HL-60/S4 (cell line): ENCODE results near the gene FMO4.
"Not testable (repeated sequence)": the region's sequence is repeated elsewhere in the genome, so short reads cannot be mapped to it uniquely, and the experiment has no call there.

Experiments
- in situ Hi-C: fragments of 300-500 bp; cut with MboI; formaldehyde crosslinking; loops from 2 replicates; pipeline ENCODE4 v1.14.3; 2022; ENCODE audit warnings: low sequenced_read_pairs

Gene FMO4

GRCh38 chr1:171313835-171314320 lies at the start of gene FMO4:
TSS of gene FMO4 (plus strand) at chr1:171314183. CDS start at chr1:171319826, 5,643 bp downstream.
- in situ Hi-C loops, result no loop called here

- in situ Hi-C loops, result no loop called here
Observed at GRCh38 chr1:171265686-171266085, 48.3 kb upstream of the FMO4 start.

GRCh38 chr1:171266930-171267329 lies 47.1 kb upstream of the FMO4 start:
- in situ Hi-C loops, result no loop called here

- in situ Hi-C loops, result no loop called here
Observed at GRCh38 chr1:171267391-171267790, 46.6 kb upstream of the FMO4 start.

GRCh38 chr1:171270806-171271205 lies 43.2 kb upstream of the FMO4 start:
- in situ Hi-C loops, result no loop called here

GRCh38 chr1:171277534-171277933 lies 36.4 kb upstream of the FMO4 start:
- in situ Hi-C loops, result no loop called here

GRCh38 chr1:171279234-171279633 lies 34.7 kb upstream of the FMO4 start:
- in situ Hi-C loops, result no loop called here

GRCh38 chr1:171279678-171280077 lies 34.3 kb upstream of the FMO4 start:
- in situ Hi-C loops, result no loop called here

GRCh38 chr1:171280599-171280998 lies 33.4 kb upstream of the FMO4 start:
- in situ Hi-C loops, result no loop called here

- in situ Hi-C loops, result no loop called here
Observed at GRCh38 chr1:171286032-171286705, 27.8 kb upstream of the FMO4 start.

- in situ Hi-C loops, result no loop called here
Observed at GRCh38 chr1:171290621-171291020, 23.4 kb upstream of the FMO4 start.

GRCh38 chr1:171292799-171293198 lies 21.2 kb upstream of the FMO4 start:
- in situ Hi-C loops, result no loop called here

- in situ Hi-C loops, result not testable (repeated sequence)
Observed at GRCh38 chr1:171295383-171295782, 18.6 kb upstream of the FMO4 start.

- in situ Hi-C loops, result no loop called here
Observed at GRCh38 chr1:171295821-171296220, 18.2 kb upstream of the FMO4 start.

GRCh38 chr1:171296897-171297296 lies 17.1 kb upstream of the FMO4 start:
- in situ Hi-C loops, result no loop called here

- in situ Hi-C loops, result no loop called here
Observed at GRCh38 chr1:171298696-171299095, 15.3 kb upstream of the FMO4 start.

GRCh38 chr1:171299342-171299741 lies 14.6 kb upstream of the FMO4 start:
- in situ Hi-C loops, result no loop called here

GRCh38 chr1:171300401-171300800 lies 13.6 kb upstream of the FMO4 start:
- in situ Hi-C loops, result no loop called here

GRCh38 chr1:171310661-171311087 lies 3.3 kb upstream of the FMO4 start:
- in situ Hi-C loops, result no loop called here

- in situ Hi-C loops, result no loop called here
Observed at GRCh38 chr1:171311771-171312558, 2.0 kb upstream of the FMO4 start.

GRCh38 chr1:171313319-171313834 lies 606 bp upstream of the FMO4 start:
- in situ Hi-C loops, result no loop called here

- in situ Hi-C loops, result no loop called here
Observed at GRCh38 chr1:171329251-171329650, 15.3 kb downstream of the FMO4 start.
